ENCODE measurements around the gene FOXO1.

FOXO1 gene

GRCh38 chr13:40618581-40619478 lies 47.6 kb downstream of the FOXO1 start:
- H3K9ac ChIP-seq (ENCODE audit: low read depth, low read length): no peak overlapping the region
- H3K4me1 ChIP-seq (ENCODE audit: insufficient read depth, low read length): peaks cover 31% of the 10 kb centered on the region
- no peak overlapping the region for H3K27ac ChIP-seq (ENCODE audit: low read length)

GRCh38 chr13:40617801-40618356 lies 48.6 kb downstream of the FOXO1 start:
- no peak overlapping the region for H3K9ac ChIP-seq (ENCODE audit: low read depth, low read length)

More at GRCh38 chr13:40618581-40619478, 47.6 kb downstream of the FOXO1 start:
- Histone ChIP-seq H3K36me3 (ENCODE audit: insufficient read depth, low read depth, low read length) (peaks cover 5% of the 10 kb centered on the region; the same call in 1 of the 2 replicates), H3K27me3 (ENCODE audit: insufficient read depth, low read length) (no peaks in the 10 kb centered on the region), H3K9me3 (ENCODE audit: insufficient read depth, low read depth, low read length) (no peaks in the 10 kb centered on the region), H3K4me3 (ENCODE audit: low read length) (no peak overlapping the region)

GRCh38 chr13:40615619-40616018 lies 50.8 kb downstream of the FOXO1 start:
- Histone ChIP-seq H3K27me3 (ENCODE audit: insufficient read depth, low read length) (no peaks in the 10 kb centered on the region), H3K27ac (ENCODE audit: low read length) (no peak overlapping the region), H3K4me1 (ENCODE audit: insufficient read depth, low read length) (peaks cover 33% of the 10 kb centered on the region), H3K9me3 (ENCODE audit: insufficient read depth, low read depth, low read length) (no peaks in the 10 kb centered on the region), H3K36me3 (ENCODE audit: insufficient read depth, low read depth, low read length) (peaks cover 11% of the 10 kb centered on the region), H3K9ac (ENCODE audit: low read depth, low read length) (no peak overlapping the region), H3K4me3 (ENCODE audit: low read length) (no peak overlapping the region)

More at GRCh38 chr13:40617801-40618356, 48.6 kb downstream of the FOXO1 start:
- Histone ChIP-seq H3K4me1 (ENCODE audit: insufficient read depth, low read length) (peaks cover 30% of the 10 kb centered on the region), H3K27me3 (ENCODE audit: insufficient read depth, low read length) (no peaks in the 10 kb centered on the region), H3K4me3 (ENCODE audit: low read length) (no peak overlapping the region), H3K9me3 (ENCODE audit: insufficient read depth, low read depth, low read length) (no peaks in the 10 kb centered on the region), H3K36me3 (ENCODE audit: insufficient read depth, low read depth, low read length) (peaks cover 11% of the 10 kb centered on the region), H3K27ac (ENCODE audit: low read length) (no peak overlapping the region)

GRCh38 chr13:40613914-40614313 lies 52.5 kb downstream of the FOXO1 start:
- H3K9ac ChIP-seq (ENCODE audit: low read depth, low read length): 0 out of 2 replicates have a peak overlapping the region, but pooled peaks have one; percentile 19
- H3K4me3 ChIP-seq (ENCODE audit: low read length): no peak overlapping the region; the same call in 1 of the 2 replicates
- H3K4me1 ChIP-seq (ENCODE audit: insufficient read depth, low read length): peaks cover 40% of the 10 kb centered on the region
- H3K36me3 ChIP-seq (ENCODE audit: insufficient read depth, low read depth, low read length): peaks cover 11% of the 10 kb centered on the region
- H3K27me3 ChIP-seq (ENCODE audit: insufficient read depth, low read length): no peaks in the 10 kb centered on the region
- H3K27ac ChIP-seq (ENCODE audit: low read length): no peak overlapping the region
- H3K9me3 ChIP-seq (ENCODE audit: insufficient read depth, low read depth, low read length): no peaks in the 10 kb centered on the region

GRCh38 chr13:40613192-40613818 lies 53.1 kb downstream of the FOXO1 start:
- Histone ChIP-seq H3K9me3 (ENCODE audit: insufficient read depth, low read depth, low read length) (no peaks in the 10 kb centered on the region), H3K4me1 (ENCODE audit: insufficient read depth, low read length) (peaks cover 40% of the 10 kb centered on the region), H3K4me3 (ENCODE audit: low read length) (no peak overlapping the region), H3K27ac (ENCODE audit: low read length) (no peak overlapping the region), H3K36me3 (ENCODE audit: insufficient read depth, low read depth, low read length) (peaks cover 11% of the 10 kb centered on the region), H3K27me3 (ENCODE audit: insufficient read depth, low read length) (no peaks in the 10 kb centered on the region), H3K9ac (ENCODE audit: low read depth, low read length) (peak overlapping the region; percentile 19; the same call in 1 of the 2 replicates)

- no peak overlapping the region for H3K4me3 ChIP-seq (ENCODE audit: low read length)
- no peak overlapping the region for H3K27ac ChIP-seq (ENCODE audit: low read length)
- no peak overlapping the region for H3K9ac ChIP-seq (ENCODE audit: low read depth, low read length)
- peaks cover 11% of the 10 kb centered on the region for H3K36me3 ChIP-seq (ENCODE audit: insufficient read depth, low read depth, low read length)
- H3K9me3 ChIP-seq (ENCODE audit: insufficient read depth, low read depth, low read length): no peaks in the 10 kb centered on the region
- no peaks in the 10 kb centered on the region for H3K27me3 ChIP-seq (ENCODE audit: insufficient read depth, low read length)
- peaks cover 40% of the 10 kb centered on the region for H3K4me1 ChIP-seq (ENCODE audit: insufficient read depth, low read length)
Measured at GRCh38 chr13:40612041-40612440, 54.4 kb downstream of the FOXO1 start.

- H3K4me1 ChIP-seq (ENCODE audit: insufficient read depth, low read length): peaks cover 39% of the 10 kb centered on the region
- H3K4me3 ChIP-seq (ENCODE audit: low read length): no peak overlapping the region
Measured at GRCh38 chr13:40611635-40612034, 54.8 kb downstream of the FOXO1 start.

GRCh38 chr13:40611004-40611403 lies 55.4 kb downstream of the FOXO1 start:
- Histone ChIP-seq H3K9ac (ENCODE audit: low read depth, low read length) (no peak overlapping the region), H3K27ac (ENCODE audit: low read length) (no peak overlapping the region), H3K4me3 (ENCODE audit: low read length) (no peak overlapping the region)

More at GRCh38 chr13:40611635-40612034, 54.8 kb downstream of the FOXO1 start:
- H3K27ac ChIP-seq (ENCODE audit: low read length): no peak overlapping the region
- H3K36me3 ChIP-seq (ENCODE audit: insufficient read depth, low read depth, low read length): peaks cover 11% of the 10 kb centered on the region
- H3K9ac ChIP-seq (ENCODE audit: low read depth, low read length): no peak overlapping the region
- H3K27me3 ChIP-seq (ENCODE audit: insufficient read depth, low read length): no peaks in the 10 kb centered on the region
- H3K9me3 ChIP-seq (ENCODE audit: insufficient read depth, low read depth, low read length): no peaks in the 10 kb centered on the region

GRCh38 chr13:40609972-40610726 lies 56.3 kb downstream of the FOXO1 start:
- H3K9me3 ChIP-seq (ENCODE audit: insufficient read depth, low read depth, low read length): no peaks in the 10 kb centered on the region
- peaks cover 40% of the 10 kb centered on the region for H3K4me1 ChIP-seq (ENCODE audit: insufficient read depth, low read length)
- H3K27ac ChIP-seq (ENCODE audit: low read length): no peak overlapping the region
- H3K4me3 ChIP-seq (ENCODE audit: low read length): no peak overlapping the region
- peaks cover 11% of the 10 kb centered on the region for H3K36me3 ChIP-seq (ENCODE audit: insufficient read depth, low read depth, low read length)
- no peak overlapping the region for H3K9ac ChIP-seq (ENCODE audit: low read depth, low read length)
- no peaks in the 10 kb centered on the region for H3K27me3 ChIP-seq (ENCODE audit: insufficient read depth, low read length)

More at GRCh38 chr13:40611004-40611403, 55.4 kb downstream of the FOXO1 start:
- Histone ChIP-seq H3K36me3 (ENCODE audit: insufficient read depth, low read depth, low read length) (peaks cover 11% of the 10 kb centered on the region), H3K4me1 (ENCODE audit: insufficient read depth, low read length) (peaks cover 34% of the 10 kb centered on the region), H3K9me3 (ENCODE audit: insufficient read depth, low read depth, low read length) (no peaks in the 10 kb centered on the region), H3K27me3 (ENCODE audit: insufficient read depth, low read length) (no peaks in the 10 kb centered on the region)

- Histone ChIP-seq H3K9ac (ENCODE audit: low read depth, low read length) (no peak overlapping the region), H3K4me3 (ENCODE audit: low read length) (no peak overlapping the region), H3K4me1 (ENCODE audit: insufficient read depth, low read length) (peaks cover 23% of the 10 kb centered on the region; the same call in 1 of the 2 replicates), H3K27ac (ENCODE audit: low read length) (no peak overlapping the region), H3K36me3 (ENCODE audit: insufficient read depth, low read depth, low read length) (peaks cover 2% of the 10 kb centered on the region), H3K9me3 (ENCODE audit: insufficient read depth, low read depth, low read length) (no peaks in the 10 kb centered on the region), H3K27me3 (ENCODE audit: insufficient read depth, low read length) (no peaks in the 10 kb centered on the region)
Measured at GRCh38 chr13:40608308-40608707, 58.1 kb downstream of the FOXO1 start.

GRCh38 chr13:40605573-40605972 lies 60.9 kb downstream of the FOXO1 start:
- Histone ChIP-seq H3K27me3 (ENCODE audit: insufficient read depth, low read length) (no peaks in the 10 kb centered on the region), H3K36me3 (ENCODE audit: insufficient read depth, low read depth, low read length) (no peaks in the 10 kb centered on the region), H3K4me1 (ENCODE audit: insufficient read depth, low read length) (peaks cover 23% of the 10 kb centered on the region; the same call in 1 of the 2 replicates), H3K9me3 (ENCODE audit: insufficient read depth, low read depth, low read length) (no peaks in the 10 kb centered on the region), H3K4me3 (ENCODE audit: low read length) (no peak overlapping the region), H3K27ac (ENCODE audit: low read length) (no peak overlapping the region), H3K9ac (ENCODE audit: low read depth, low read length) (no peak overlapping the region)

Data from iPS-20b (cell line).